Regular cardiac myocyte (primary cell): Measurements from ENCODE around the gene ALG12. TPM values are rescaled to one million over a fixed set of nuclear protein-coding genes. Genes with fewer than 3 reads are reported as not detected.

Experiments
- total RNA-seq: library from RNA; depleted of rRNA; stranded (reverse); fragments of >200 nt; gene quantifications from 2 replicates; pipeline ENCODE4 v1.2.3, GENCODE V29; 2014

The ALG12 gene
- 17.4 and 21.4 TPM in 2 replicates for total RNA-seq

DNA sequence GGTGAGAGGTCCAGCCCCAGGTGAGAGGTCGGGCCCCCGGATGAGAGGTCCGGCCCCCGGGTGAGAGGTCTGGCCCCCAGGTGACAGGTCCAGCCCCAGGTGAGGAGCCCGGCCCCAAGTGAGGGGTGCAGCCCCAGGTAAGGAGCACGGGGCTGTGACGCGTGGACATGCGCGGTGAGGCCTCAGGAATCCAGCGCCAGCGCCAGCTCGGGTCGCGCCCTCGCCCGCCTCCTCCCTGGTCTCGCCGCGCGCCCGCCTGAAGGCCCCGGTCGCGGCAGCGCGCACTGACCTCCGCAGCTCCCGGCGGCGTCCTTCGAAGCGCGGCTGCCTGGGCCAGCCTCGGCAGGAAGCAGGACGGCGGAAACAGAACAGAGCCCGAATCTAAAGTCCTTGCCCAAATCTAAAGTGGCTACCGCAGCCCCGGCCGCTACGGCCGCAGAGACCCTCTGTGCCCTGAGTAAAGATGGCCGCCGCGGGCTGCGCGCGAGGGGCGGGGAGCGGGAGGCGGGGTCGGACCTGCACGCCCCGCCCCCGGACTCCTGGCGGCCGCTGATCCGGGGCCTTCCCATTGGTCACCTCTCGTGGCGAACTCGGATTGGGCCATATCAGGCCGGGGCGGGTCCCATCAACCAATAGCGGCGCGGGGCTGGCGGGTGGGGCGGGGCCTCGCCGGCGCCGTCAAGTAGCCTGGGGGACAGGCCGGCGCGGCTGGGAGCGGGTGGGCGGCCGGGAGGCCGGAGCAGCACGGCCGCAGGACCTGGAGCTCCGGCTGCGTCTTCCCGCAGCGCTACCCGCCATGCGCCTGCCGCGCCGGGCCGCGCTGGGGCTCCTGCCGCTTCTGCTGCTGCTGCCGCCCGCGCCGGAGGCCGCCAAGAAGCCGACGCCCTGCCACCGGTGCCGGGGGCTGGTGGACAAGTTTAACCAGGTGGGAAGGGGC is at the start of gene ALG12, which contains the start of gene CRELD2:
TSS of gene ALG12 (minus strand) at position 465 of the 937 bp plus-strand sequence. CDS start 4,673 bp downstream, outside the sequence.
TSS of gene CRELD2 (plus strand) at position 661 of the 937 bp plus-strand sequence. CDS start at position 797, 136 bp downstream.

DNA sequence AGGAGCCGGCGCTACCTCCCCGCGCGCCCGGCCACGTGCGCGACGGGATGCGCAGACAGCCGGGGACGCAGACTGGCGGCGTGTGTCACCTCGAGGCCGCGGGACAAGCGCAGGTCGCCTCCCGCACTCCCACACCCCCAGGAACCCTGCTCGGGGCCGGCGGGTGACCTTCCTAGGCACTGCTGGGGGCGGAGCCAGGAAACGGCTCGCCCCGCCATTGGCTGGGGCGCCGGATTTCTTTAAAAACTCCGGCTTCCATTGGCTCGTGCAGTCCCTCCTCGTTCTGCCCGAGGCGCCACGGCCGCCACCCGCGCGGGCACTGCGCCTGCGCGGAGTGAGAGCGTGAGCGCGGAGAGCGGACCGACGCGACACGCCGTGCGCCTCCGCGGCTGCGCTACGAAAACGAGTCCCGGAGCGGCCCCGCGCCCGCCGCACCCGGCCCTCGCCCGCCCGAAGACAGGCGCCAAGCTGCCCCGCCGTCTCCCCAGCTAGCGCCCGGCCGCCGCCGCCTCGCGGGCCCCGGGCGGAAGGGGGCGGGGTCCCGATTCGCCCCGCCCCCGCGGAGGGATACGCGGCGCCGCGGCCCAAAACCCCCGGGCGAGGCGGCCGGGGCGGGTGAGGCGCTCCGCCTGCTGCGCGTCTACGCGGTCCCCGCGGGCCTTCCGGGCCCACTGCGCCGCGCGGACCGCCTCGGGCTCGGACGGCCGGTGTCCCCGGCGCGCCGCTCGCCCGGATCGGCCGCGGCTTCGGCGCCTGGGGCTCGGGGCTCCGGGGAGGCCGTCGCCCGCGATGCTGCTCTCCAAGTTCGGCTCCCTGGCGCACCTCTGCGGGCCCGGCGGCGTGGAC is 42.1 kb upstream of the ALG12 start, which contains the start of gene PIM3:
TSS of gene PIM3 (plus strand) at position 614 of the 846 bp plus-strand sequence. CDS start at position 790, 176 bp downstream.

DNA sequence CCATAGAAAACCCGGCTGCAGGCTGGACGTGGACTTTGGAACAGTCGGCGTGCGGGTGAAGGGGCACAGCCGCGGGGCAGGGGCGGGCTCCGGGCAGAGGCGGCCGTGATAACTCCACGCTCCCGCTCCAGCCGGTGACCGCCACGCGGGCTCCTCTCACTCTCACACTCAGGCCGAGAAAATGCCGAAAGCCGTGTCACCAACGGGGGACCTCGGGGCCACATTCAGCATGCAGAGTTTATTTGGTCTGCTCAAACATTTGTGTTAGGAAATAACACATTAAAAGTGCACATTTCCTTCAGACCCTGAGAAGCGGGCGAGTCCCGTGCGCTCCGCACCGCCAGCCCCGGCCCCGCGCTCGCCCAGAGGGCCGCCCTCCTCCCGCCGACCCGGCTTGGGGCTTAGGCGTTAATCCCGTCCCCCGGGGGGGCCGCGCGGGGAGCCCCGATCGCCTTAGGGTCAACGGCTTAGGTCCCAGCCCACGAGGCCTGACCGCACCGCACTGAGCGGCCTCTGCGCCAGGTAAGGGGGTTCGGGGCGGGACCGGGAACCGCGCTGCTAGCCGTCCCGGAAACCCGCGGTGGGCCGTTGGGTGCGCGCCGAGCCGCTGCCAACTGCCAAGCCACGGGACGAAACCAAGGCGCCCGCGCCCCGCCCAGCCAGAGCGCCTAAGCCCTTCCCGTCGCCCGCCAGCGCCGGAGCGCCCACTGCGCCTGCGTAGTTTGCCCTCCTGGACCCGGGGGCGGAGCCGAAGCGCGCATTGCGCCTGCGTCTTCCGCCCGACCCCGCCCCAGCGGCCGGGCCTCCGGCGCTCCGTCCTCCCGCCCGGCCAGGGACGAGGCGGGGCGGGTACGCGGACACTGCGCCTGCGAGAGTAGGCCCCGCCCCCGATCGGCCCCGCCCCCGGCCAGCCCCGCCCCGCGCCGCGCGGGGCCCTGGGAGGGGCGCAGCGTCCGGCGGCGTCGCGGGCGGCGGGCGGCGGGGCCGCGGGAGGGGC is 65.0 kb downstream of the ALG12 start, which contains the start of gene ZBED4:
TSS of gene ZBED4 (plus strand) at position 947 of the 997 bp plus-strand sequence. CDS start 29,819 bp downstream, outside the sequence.

Other genes with a start within 250 kb of the ALG12 start
- gene BRD1, start 90.6 kb downstream of the ALG12 start, total RNA-seq = 20.3 and 25.9 TPM in 2 replicates
- gene ZBED4, start 64.6 kb downstream of the ALG12 start, total RNA-seq = 5.6 and 12.1 TPM in 2 replicates
- gene CRELD2, start 196 bp upstream of the ALG12 start, total RNA-seq = 96.1 and 128 TPM in 2 replicates
- 25.3 and 29.0 TPM in 2 replicates for gene PIM3, start 42.3 kb upstream of the ALG12 start, total RNA-seq
- not detected in 2 replicates for gene IL17REL, start 94.3 kb upstream of the ALG12 start, total RNA-seq
- gene TTLL8, start 139.9 kb upstream of the ALG12 start, total RNA-seq = not detected in 2 replicates
- 0.38 and 2.8 TPM in 2 replicates for gene MLC1, start 167.0 kb upstream of the ALG12 start, total RNA-seq
- 1.5 and 5.1 TPM in 2 replicates for gene MOV10L1, start 171.6 kb upstream of the ALG12 start, total RNA-seq